T-cell (primary cell): ENCODE measurements around the gene BEST2. TPM values are rescaled to one million over a fixed set of nuclear protein-coding genes. Genes with fewer than 3 reads are reported as not detected.

Experiments
- ATAC-seq, 4 experiments: fragments of 200-7000 bp in 3 of 4; fragments of 150-1000 bp in 1 of 4; cut with Tn5 transposase; replicated peaks in 1 of 4; 1 replicate in 3 of 4; 2 replicates in 1 of 4; pipeline ENCODE4 v1.10.0; 2021; ENCODE audit warnings: moderate library complexity in 3 of 4, mild to moderate bottlenecking in 2 of 4, moderate number of reproducible peaks in 1 of 4
- CTCF ChIA-PET, 2 donors: fragments of 300-600 bp; sonication (Branson Sonifier 250); formaldehyde crosslinking; loops; one replicate each; lab custom pipeline; 2022; ENCODE audit warnings: antibody characterized with exemption in 2 of 2; lab: Charles Lee
- POLR2A ChIA-PET, 2 donors: fragments of 300-600 bp; sonication (Branson Sonifier 250); formaldehyde crosslinking; loops; one replicate each; lab custom pipeline; 2022; ENCODE audit warnings: antibody characterized with exemption in 2 of 2; lab: Charles Lee
- DNase-seq, 35 experiments: peaks; one replicate each; pipeline versions ENCODE4 v3.0.0 to v3.0.0-alpha.2; 2013 to 2023
- H3K27ac ChIP-seq: one replicate; pipeline ENCODE4 v1.5.1; 2013; ENCODE audit warnings: low read length
- H3K27me3 ChIP-seq, 2 experiments: replicated peaks in 1 of 2; 1 replicate in 1 of 2; 2 replicates in 1 of 2; pipeline versions ENCODE4 v1.6.1 to v1.7.0; 2013; ENCODE audit warnings: low read length in 1 of 2, mixed read lengths in 1 of 2; ENCODE audit not compliant: control insufficient read depth in 2 of 2, insufficient read depth in 2 of 2; ENCODE audit errors: extremely low read depth in 1 of 2
- H3K36me3 ChIP-seq, 2 donors: 1 replicate in 1 of 2; 2 replicates in 1 of 2; pipeline versions ENCODE4 v1.6.1 to v1.7.0; 2013; ENCODE audit warnings: low read length in 1 of 2; ENCODE audit not compliant: control insufficient read depth in 2 of 2, insufficient read depth in 1 of 2; ENCODE audit errors: extremely low read depth in 1 of 2
- H3K4me1 ChIP-seq, 2 experiments: 1 replicate in 1 of 2; 2 replicates in 1 of 2; pipeline versions ENCODE4 v1.6.1 to v1.7.0; 2013; ENCODE audit warnings: low read length in 2 of 2, mixed read lengths in 1 of 2; ENCODE audit not compliant: insufficient read depth in 2 of 2, control insufficient read depth in 1 of 2; ENCODE audit errors: extremely low read depth in 1 of 2
- H3K4me3 ChIP-seq, 2 donors: 1 replicate in 1 of 2; 2 replicates in 1 of 2; pipeline versions ENCODE4 v1.5.1 to v1.7.0; 2013; ENCODE audit warnings: mild to moderate bottlenecking in 2 of 2, low read length in 1 of 2, moderate library complexity in 1 of 2; ENCODE audit not compliant: control insufficient read depth in 1 of 2; ENCODE audit errors: extremely low read depth in 1 of 2
- H3K9me3 ChIP-seq: 2 replicates; pipeline ENCODE4 v1.7.0; 2013
- H3K27ac Mint-ChIP-seq, 2 donors: one replicate each; pipeline ENCODE4 v1.8.0; 2020 to 2021; ENCODE audit warnings: mild to moderate bottlenecking in 2 of 2, mixed read lengths in 2 of 2
- H3K27me3 Mint-ChIP-seq, 2 donors: one replicate each; pipeline ENCODE4 v1.8.0; 2021 to 2022; ENCODE audit warnings: mixed read lengths in 2 of 2
- H3K36me3 Mint-ChIP-seq: one replicate; pipeline ENCODE4 v1.8.0; 2021; ENCODE audit warnings: mixed read lengths
- H3K4me1 Mint-ChIP-seq, 3 donors: one replicate each; pipeline ENCODE4 v1.8.0; 2020 to 2022; ENCODE audit warnings: mixed read lengths in 3 of 3, mild to moderate bottlenecking in 1 of 3
- H3K4me3 Mint-ChIP-seq, 3 donors: one replicate each; pipeline ENCODE4 v1.8.0; 2020 to 2022; ENCODE audit warnings: mild to moderate bottlenecking in 3 of 3, mixed read lengths in 3 of 3, moderate library complexity in 3 of 3
- H3K9me3 Mint-ChIP-seq, 3 donors: one replicate each; pipeline ENCODE4 v1.8.0; 2020 to 2022; ENCODE audit warnings: mixed read lengths in 3 of 3
- WGBS: methylation state at CpG from one replicate; pipeline ENCODE4 v1.1.5; 2013; ENCODE audit warnings: missing lambda C conversion rate; ENCODE audit not compliant: insufficient coverage; 5-methylcytosine and 5-hydroxymethylcytosine counted together
- total RNA-seq, 35 experiments: library from RNA in 6 of 35; stranded (reverse) in 6 of 35; fragments of 120-200 nt in 1 of 35; gene quantifications; one replicate each; pipeline versions ENCODE4 v1.2.1 to v1.2.4 and lab custom pipeline; 2013 to 2026

Gene BEST2
- total RNA-seq, 5 donors from 2014 or later (not counting 1 experiment from before 2014, with no cell fraction given) = 0.16 TPM; not detected in 4

GRCh38 chr19:12800923-12801465 lies 49.4 kb downstream of the BEST2 start:
- ATAC-seq (peak; percentile 3 to 17 (median 10)), DNase-seq (peak in 2 of 35 experiments; percentile 11 to 16)
- 7% methylated on average over 30 of the region's 38 CpGs for WGBS
- CTCF ChIA-PET = interaction anchor here (0.5 to 1.4 kb wide), 4 partner anchors 36 to 290 kb away, joined by 3 to 6 read pairs (median 4); no protein-coding TSS in a partner anchor
- POLR2A ChIA-PET = interaction anchor here (0.6 to 0.7 kb wide), 4 partner anchors 9 to 1604 kb away, joined by 3 to 7 read pairs (median 3); no protein-coding TSS in a partner anchor
- Mint-ChIP-seq H3K27ac (peak overlapping the region; percentile 76 to 85), H3K4me3 (peak overlapping the region; percentile 86 to 87 (median 86)), H3K27me3 (no peaks in the 10 kb centered on the region), H3K36me3 (peaks cover 3% of the 10 kb centered on the region), H3K9me3 (no peaks in the 10 kb centered on the region), H3K4me1 (peaks cover 23 to 33% (median 29%) of the 10 kb centered on the region in 3 donors)
- Histone ChIP-seq H3K4me1 (peaks cover 11 to 37% of the 10 kb centered on the region in 2 experiments), H3K4me3 (peak overlapping the region; percentile 93 to 96), H3K27me3 (no peaks in the 10 kb centered on the region), H3K27ac (peak overlapping the region; percentile 65), H3K9me3 (no peaks in the 10 kb centered on the region), H3K36me3 (peaks cover 0 to 21% of the 10 kb centered on the region in 2 donors)

- DNase-seq (peak in 27 of 35 experiments; percentile 33 to 83 (median 58)), ATAC-seq (peak; percentile 22 to 80 (median 78))
- Mint-ChIP-seq H3K27ac (peak within 1 kb of the TSS; percentile 76 to 85), H3K9me3 (no peaks in the 10 kb centered on the region), H3K4me1 (peaks cover 24 to 33% (median 29%) of the 10 kb centered on the region in 3 donors), H3K4me3 (peak within 1 kb of the TSS; percentile 86 to 87 (median 86)), H3K27me3 (no peaks in the 10 kb centered on the region), H3K36me3 (peaks cover under 1% of the 10 kb centered on the region)
- Histone ChIP-seq H3K36me3 (peaks cover 0 to 20% of the 10 kb centered on the region in 2 donors), H3K4me1 (peaks cover 6 to 37% of the 10 kb centered on the region in 2 experiments), H3K4me3 (peak within 1 kb of the TSS; percentile 93 to 96), H3K9me3 (no peaks in the 10 kb centered on the region), H3K27ac (peak within 1 kb of the TSS; percentile 65), H3K27me3 (peaks cover 0 to 2% of the 10 kb centered on the region in 2 experiments)
- under 1% methylated on average over 77 of the region's 78 CpGs for WGBS
- CTCF ChIA-PET = interaction anchor here in 1 of 2 donors (0.6 kb wide), 1 partner anchor 290 kb away, joined by 4 read pairs; no protein-coding TSS in a partner anchor
- POLR2A ChIA-PET = interaction anchor here (0.6 kb wide), 2 partner anchors 25 to 1604 kb away, joined by 3 to 7 read pairs; no protein-coding TSS in a partner anchor
Measured at GRCh38 chr19:12801466-12802266, 50.1 kb downstream of the BEST2 start, which contains the start of the genes PRDX2 and THSD8. PRDX2 (minus strand) TSS chr19:12801800; CDS start chr19:12801261, 539 bp downstream. THSD8 (plus strand) TSS chr19:12802069; CDS start chr19:12802072, 3 bp downstream.

GRCh38 chr19:12802267-12803106 lies 50.9 kb downstream of the BEST2 start:
- H3K27me3 ChIP-seq = peaks cover 0 to 2% of the 10 kb centered on the region in 2 experiments
- peak overlapping the region in 1 of 2 donors; percentile 41 for H3K27ac Mint-ChIP-seq
- ChIA-PET CTCF (interaction anchor here in 1 of 2 donors (0.5 kb wide), 1 partner anchor 8 kb away, joined by 5 read pairs; no protein-coding TSS in a partner anchor), POLR2A (no interaction called here)
- H3K4me3 ChIP-seq = peak overlapping the region; percentile 93 to 96
- H3K27ac ChIP-seq = no peak overlapping the region
- no peak for ATAC-seq
- peak overlapping the region; percentile 86 to 87 (median 86) for H3K4me3 Mint-ChIP-seq
- H3K36me3 ChIP-seq = peaks cover 0 to 15% of the 10 kb centered on the region in 2 donors
- H3K4me1 ChIP-seq = peaks cover 10 to 43% of the 10 kb centered on the region in 2 experiments
- H3K36me3 Mint-ChIP-seq = no peaks in the 10 kb centered on the region
- no peaks in the 10 kb centered on the region for H3K9me3 Mint-ChIP-seq
- no peaks in the 10 kb centered on the region for H3K27me3 Mint-ChIP-seq
- no peaks in the 10 kb centered on the region for H3K9me3 ChIP-seq
- WGBS = 38% methylated on average over 15 of the region's 22 CpGs
- peaks cover 28 to 38% (median 35%) of the 10 kb centered on the region in 3 donors for H3K4me1 Mint-ChIP-seq
- no peak for DNase-seq

- H3K27ac Mint-ChIP-seq = no peak overlapping the region
- CTCF ChIA-PET = interaction anchor here (0.7 to 0.9 kb wide), 2 partner anchors 38 to 46 kb away, joined by 3 to 5 read pairs; no protein-coding TSS in a partner anchor
Measured at GRCh38 chr19:12804051-12804450, 52.5 kb downstream of the BEST2 start.

GRCh38 chr19:12806242-12807081 lies 54.9 kb downstream of the BEST2 start, which contains the start of gene RNASEH2A:
RNASEH2A (plus strand) TSS chr19:12806584; CDS start chr19:12806674, 90 bp downstream.
- H3K9me3 ChIP-seq = no peaks in the 10 kb centered on the region
- POLR2A ChIA-PET = interaction anchor here (0.5 to 1.1 kb wide), 5 partner anchors 13 to 126 kb away, joined by 3 to 6 read pairs (median 3); partner anchors contain the start of gene JUNB (in 1 of the 2)
- Mint-ChIP-seq H3K27ac (peak within 1 kb of the TSS; percentile 70 to 90), H3K9me3 (no peaks in the 10 kb centered on the region), H3K27me3 (no peaks in the 10 kb centered on the region), H3K36me3 (peaks cover 10% of the 10 kb centered on the region), H3K4me1 (peaks cover 21 to 24% (median 24%) of the 10 kb centered on the region in 3 donors), H3K4me3 (peak within 1 kb of the TSS; percentile 85 to 95 (median 87))
- WGBS = under 1% methylated on average over 54 of the region's 66 CpGs
- ATAC-seq = peak; percentile 85 to 89 (median 87)
- CTCF ChIA-PET = interaction anchor here (0.5 to 1.3 kb wide), 7 partner anchors 9 to 927 kb away, joined by 3 to 7 read pairs (median 4); no protein-coding TSS in a partner anchor
- peak; percentile 75 to 92 (median 81) for DNase-seq
- peaks cover 0 to 7% of the 10 kb centered on the region in 2 donors for H3K36me3 ChIP-seq
- H3K4me1 ChIP-seq = peaks cover 4 to 27% of the 10 kb centered on the region in 2 experiments
- H3K4me3 ChIP-seq = peak within 1 kb of the TSS; percentile 65 to 85
- H3K27me3 ChIP-seq = peaks cover 0 to 2% of the 10 kb centered on the region in 2 experiments
- peak within 1 kb of the TSS; percentile 58 for H3K27ac ChIP-seq

More at GRCh38 chr19:12804051-12804450, 52.5 kb downstream of the BEST2 start:
- 97% methylated on average over 25 of the region's 26 CpGs for WGBS
- H3K36me3 ChIP-seq = peaks cover 0 to 11% of the 10 kb centered on the region in 2 donors
- H3K4me1 ChIP-seq = peaks cover 10 to 43% of the 10 kb centered on the region in 2 experiments
- DNase-seq (no peak), ATAC-seq (no peak)
- no peak overlapping the region for H3K4me3 ChIP-seq
- no peaks in the 10 kb centered on the region for H3K27me3 Mint-ChIP-seq
- H3K9me3 Mint-ChIP-seq = no peaks in the 10 kb centered on the region
- peaks cover 0 to 2% of the 10 kb centered on the region in 2 experiments for H3K27me3 ChIP-seq
- H3K9me3 ChIP-seq = no peaks in the 10 kb centered on the region
- no peak overlapping the region for H3K27ac ChIP-seq
- peaks cover 28 to 41% (median 39%) of the 10 kb centered on the region in 3 donors for H3K4me1 Mint-ChIP-seq
- H3K4me3 Mint-ChIP-seq = peak overlapping the region in 1 of 3 donors; percentile 4
- POLR2A ChIA-PET = interaction anchor here in 1 of 2 donors (0.6 kb wide), 1 partner anchor 87 kb away, joined by 6 read pairs; no protein-coding TSS in a partner anchor
- H3K36me3 Mint-ChIP-seq = peaks cover 4% of the 10 kb centered on the region
